NK-92 (cell line): Measurements from ENCODE around the gene OSBPL9.
A peak's percentile ranks its signal among the peaks of the same experiment; 100 is the strongest.
"Not testable (repeated sequence)": the region's sequence is repeated elsewhere in the genome, so short reads cannot be mapped to it uniquely, and the experiment has no call there.

Experiments
- DNase-seq: peaks from one replicate; lab custom pipeline; 2025; ENCODE audit not compliant: unreplicated experiment; lab: John Stamatoyannopoulos, UW

Gene OSBPL9

DNA sequence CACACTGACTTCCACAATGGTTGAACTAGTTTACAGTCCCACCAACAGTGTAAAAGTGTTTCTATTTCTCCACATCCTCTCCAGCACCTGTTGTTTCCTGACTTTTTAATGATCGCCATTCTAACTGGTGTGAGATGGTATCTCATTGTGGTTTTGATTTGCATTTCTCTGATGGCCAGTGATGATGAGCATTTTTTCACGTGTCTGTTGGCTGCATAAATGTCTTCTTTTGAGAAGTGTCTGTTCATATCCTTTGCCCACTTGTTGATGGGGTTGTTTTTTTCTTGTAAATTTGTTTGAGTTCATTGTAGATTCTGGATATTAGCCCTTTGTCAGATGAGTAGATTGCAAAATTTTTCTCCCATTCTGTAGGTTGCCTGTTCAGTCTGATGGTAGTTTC, 85.3 kb downstream of the OSBPL9 start:
- not testable (repeated sequence) for DNase-seq

DNA sequence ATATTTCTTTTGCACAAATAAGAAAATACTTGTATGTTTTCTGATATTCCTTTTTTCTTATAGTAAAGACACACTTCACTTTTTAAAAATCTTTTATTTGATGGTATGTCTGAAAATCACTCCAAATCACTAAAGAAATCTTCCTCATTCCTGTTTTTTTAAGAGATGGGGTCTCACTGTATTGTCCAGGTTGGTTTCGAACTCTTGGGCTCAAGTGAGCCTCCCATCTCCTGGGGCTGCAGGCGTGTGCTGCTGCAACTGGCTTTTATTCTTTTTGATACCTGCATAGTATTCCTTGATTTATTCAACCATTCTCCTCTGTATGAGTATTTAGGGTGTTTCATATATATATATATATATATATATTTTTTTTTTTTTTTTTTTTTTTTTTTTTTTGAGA, 88.1 kb downstream of the OSBPL9 start:
- no peak for DNase-seq

DNA sequence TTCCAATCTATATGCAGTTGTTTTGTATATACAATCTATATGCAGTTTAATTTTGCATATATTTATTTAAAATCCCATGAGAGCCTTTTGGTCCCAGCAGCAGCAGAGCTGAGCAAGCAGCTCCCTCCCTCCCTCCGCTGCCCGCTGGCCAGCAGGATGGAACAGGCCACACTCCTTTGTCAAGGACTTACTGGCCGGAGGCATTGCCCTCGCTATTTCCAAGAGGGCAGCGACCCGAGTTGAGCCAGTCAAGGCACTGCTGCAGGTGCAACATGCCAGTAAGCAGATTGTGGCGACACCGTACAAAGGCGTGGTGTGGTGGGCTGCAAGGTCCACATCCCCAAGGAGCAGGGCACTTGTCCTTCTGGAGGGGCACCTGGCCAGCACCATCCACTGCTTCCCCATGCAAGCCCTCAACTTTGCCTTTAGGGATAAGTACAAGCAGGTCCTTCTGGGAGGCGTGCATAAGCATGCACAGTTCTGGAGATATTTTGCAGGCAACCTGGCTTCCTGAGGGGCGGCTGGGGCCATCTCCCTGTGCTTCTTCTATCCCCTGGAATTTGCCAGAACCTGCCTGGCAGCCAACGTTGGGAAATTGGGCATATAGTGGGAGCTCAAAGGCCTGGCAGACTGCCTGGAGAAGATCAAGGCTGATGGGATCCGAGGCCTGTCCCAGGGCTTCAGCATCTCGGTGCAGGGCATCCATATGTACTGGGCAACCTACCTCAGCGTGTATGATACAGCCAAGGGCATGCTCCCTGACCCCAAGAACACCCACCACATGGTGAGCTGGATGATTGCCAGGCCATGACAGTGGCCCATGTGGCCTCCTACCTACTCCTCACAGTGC, 92.2 kb downstream of the OSBPL9 start:
- no peak for DNase-seq

DNA sequence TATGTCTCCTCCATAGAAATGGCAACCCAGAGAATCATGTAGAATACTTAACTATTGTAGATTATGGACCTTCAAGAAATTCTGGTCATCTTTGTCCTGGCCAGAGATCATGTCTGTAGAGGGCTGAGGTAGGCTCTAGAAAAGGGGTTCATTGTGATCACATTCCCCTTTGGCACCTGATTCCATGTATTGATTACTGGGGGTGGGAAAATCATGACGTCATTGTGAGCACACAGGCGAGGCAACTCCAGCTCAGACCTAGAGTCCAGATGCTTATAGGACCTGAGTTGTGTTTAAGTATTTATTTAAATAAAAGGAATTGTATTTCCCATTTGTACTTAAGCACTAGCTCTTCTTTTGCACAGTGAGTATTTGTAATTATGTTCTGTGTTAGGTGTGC, 93.1 kb downstream of the OSBPL9 start:
- no peak for DNase-seq

DNA sequence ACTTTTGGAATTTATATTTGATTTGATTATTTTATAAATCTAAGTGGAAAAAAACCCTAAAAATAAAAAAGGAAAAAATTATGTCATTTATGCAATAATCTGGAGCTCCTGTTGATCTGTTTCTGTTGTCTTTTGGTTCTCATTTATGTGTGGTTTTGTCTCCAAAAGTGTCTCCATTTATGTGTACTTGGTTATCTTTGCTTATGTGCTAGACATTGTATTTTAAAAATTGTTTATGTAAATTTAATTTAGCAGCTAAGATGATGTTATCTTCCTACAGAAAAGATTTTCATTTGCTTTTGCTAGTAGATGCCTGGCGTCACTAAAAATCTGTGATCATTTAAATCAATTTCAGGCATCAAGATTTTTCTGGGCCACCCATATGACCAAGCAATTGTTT, 95.7 kb downstream of the OSBPL9 start:
- DNase-seq = no peak

DNA sequence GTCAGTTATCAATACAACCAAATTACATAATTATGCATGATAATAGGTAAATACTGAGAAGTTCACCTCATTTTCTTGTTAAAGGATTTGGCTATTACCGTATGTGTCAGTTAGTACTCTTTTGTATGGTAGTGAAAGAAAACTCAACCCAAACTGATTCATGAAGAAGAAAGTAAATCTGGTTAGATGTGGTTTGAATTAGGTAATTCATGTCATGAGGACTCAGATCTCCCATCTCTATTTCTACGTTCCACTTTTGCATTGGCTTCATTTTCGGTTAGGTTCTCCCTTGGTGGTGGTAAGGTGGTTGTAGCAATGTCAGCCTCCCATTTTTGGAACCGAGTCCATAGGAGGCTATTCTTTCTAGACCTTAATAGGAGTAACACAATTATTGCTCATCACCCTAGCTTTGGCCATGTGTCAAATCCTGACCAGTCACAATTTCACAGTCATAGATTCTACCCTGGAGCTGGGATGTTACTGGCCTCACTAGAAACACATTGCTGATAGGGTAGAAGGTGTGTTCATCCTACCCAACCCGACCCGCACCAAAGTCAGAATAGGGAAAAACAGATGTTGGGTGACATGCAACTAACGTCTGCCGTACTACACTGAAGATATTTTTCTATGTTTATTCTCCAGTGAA, 97.6 kb downstream of the OSBPL9 start:
- DNase-seq = no peak

DNA sequence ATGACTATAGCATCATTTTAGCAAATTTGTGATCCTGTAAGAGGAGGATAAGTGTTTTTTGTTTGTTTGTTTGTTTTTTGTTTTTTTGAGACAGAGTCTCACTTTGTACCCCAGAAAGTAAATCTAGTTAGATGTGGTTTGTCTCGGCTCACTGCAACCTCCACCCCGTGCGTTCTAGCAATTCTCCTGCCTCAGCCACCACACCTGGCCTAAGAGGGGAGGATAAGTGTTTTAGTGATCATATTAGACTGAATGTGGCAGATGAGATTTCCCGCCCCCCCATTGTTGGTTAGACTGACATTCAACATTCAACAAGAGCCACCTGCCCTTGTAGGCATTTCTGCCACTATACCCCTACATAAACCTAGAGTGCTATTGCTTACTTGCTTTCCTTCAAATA, 98.5 kb downstream of the OSBPL9 start:
- DNase-seq = no peak

DNA sequence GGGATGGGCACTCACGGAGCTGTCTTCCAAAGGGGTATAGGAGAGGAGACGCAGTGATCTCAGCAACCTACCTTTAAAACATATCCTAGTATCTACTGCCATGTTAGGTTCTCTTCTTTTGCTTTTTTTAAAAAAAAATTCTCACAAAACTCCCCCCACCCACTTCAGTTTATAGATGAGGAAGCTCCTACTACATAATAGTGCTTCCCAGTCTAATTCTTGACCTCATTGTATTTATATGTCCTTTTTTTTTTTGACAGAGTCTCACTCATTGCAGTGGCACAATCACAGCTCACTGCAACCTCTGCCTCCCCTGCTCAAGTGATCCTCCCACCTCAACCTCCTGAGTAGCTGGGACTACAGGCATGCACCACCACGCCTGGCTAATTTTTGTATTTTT, 99.9 kb downstream of the OSBPL9 start:
- no peak for DNase-seq

DNA sequence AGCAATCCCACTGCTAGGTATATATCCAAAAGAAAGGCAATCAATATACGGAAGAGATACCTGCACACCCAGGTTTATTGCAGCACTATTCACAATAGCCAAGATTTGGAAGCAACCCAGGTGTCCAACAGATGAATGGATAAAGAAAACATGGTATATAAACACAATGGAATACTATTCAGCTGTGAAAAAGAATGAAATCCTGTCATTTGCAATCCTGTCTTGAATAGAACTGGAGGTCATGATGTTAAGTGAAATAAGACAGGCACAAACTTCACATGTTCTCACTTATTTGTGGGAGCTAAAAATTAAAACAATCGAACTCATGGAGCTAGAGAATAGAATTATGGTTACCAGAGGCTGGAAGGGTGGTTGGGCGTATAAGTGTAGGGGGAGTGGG, 101.0 kb downstream of the OSBPL9 start:
- no peak for DNase-seq

DNA sequence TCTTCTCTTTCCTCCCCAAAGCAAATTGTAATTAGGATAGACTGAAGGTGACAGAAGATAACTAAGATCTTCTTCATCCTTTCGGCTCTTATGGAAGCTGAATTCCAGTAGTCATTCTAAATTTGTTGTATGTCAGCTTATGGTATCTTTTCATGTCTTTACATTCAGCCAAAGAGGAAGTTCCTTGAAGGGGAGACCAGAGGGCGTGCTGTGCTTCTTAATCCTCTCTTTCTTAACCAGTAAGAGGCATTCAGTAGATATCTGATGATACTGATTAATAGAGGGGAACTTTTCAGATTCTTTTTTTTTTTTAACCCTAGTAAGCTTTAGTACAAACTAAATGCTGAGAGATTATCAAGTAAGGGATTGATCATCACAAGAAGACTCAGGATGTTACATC, 102.3 kb downstream of the OSBPL9 start:
- DNase-seq = no peak

DNA sequence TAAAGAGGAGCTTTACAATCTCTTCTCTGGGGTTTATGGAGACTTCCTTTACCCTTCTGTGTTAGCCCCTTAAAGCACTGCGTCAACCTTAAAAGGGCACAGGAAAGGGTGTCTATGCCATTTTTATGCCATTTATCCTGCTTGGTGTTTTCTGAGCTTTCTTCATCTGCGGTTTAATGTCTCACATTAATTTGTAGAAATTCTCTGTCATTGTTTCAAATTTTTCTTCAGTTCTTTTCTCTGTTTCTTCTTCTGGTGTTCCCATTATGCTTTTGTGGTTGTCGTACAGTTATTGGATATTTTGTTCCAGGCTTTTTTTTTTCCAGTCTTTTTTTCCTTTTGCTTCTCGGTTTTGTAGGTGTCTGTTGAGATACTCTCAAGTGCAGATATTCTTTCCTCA, 107.9 kb downstream of the OSBPL9 start:
- no peak for DNase-seq

DNA sequence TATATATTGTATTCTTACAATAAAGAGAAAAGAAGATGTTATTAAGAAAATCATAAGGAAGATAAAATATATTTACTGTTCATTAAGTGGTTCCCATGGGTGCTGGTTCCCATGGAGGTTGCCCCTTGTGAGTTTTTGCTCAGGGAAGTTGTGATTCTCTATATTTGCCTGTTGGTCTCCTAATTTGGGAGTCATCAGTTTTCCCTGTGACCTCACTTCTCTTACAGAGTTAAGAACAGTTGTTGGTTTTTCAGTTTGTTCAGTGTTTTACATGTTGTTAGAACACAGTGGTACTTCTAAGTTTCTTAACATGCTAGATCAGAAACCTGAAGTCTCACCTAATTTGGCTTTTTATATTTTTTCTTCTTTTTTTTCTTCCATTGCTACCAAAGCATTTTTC, 109.2 kb downstream of the OSBPL9 start:
- DNase-seq = no peak

DNA sequence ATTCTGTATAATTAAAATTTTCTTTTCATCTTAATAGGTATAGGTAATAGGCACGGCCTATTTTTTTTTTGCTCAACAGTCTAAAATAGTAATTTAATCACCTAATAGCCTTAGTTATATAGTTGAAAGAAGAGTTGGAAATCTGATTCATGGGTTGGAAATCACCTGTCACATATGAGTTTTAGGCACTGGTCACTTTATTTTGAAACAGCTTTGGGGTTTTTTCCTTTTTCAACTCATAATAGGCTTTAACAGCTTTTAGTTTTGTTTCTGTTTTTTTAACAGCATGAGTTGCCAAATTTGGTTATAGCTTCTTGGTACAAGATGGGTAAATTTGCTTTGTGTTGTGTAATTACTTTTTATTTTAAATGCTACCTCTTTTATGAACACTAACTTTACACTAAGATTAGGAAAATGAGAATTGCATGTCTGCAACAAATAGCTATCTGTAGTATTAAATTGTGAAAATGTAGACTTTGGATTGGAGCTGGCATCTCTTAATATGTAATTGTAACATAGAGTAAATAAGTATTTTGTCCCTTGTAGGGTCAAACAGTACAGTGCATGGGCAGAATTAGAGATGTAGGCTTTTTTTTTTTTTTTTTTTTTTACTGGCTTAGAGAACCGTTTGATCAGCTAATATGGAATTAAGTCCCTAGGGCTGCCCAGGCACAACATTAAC, 109.8 kb downstream of the OSBPL9 start:
- DNase-seq = no peak

DNA sequence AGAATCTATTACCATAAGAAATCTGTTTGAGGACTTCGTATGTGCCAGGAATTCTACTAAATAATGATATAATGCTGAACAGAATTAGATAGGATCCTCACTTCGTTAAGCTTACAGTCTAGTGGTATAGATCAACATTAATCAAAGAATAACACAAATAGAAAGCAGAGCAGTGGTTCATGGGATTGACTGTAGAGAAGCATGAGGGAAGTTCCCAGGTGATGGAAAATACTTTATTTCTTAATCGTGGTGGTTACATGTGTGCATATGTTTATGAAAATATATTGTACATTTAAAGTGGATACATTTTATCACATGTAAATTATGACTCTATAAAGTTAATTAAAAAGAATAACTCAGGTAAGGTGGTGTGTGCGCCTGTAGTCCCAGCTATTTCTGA, 110.5 kb downstream of the OSBPL9 start:
- DNase-seq = no peak

DNA sequence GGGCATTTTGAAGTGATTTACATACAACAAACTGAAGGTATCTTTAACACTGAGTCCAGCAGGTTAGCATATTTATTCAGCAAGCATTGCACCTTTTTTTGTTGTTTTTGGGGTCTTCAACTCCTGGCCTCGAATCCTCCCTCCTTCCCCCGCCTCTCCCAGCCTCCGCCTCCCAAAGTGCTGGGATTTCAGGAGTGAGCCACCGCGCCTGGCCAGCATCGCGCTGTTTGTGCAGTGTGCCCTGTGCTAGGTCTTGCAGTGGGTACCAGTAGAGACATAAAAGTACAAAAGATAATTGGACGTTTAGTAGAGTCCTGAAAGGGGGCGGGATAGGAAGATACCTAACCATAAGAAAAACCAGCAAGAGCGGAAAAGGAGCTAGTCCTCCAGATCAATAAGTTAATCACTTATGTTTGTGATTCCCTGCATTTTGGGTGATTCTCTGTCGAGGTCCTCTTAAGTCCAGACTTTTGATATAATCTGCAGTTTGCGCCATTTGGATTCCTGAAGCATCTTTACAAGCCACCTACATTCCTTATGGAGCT, 111.8 kb downstream of the OSBPL9 start:
- DNase-seq = no peak

DNA sequence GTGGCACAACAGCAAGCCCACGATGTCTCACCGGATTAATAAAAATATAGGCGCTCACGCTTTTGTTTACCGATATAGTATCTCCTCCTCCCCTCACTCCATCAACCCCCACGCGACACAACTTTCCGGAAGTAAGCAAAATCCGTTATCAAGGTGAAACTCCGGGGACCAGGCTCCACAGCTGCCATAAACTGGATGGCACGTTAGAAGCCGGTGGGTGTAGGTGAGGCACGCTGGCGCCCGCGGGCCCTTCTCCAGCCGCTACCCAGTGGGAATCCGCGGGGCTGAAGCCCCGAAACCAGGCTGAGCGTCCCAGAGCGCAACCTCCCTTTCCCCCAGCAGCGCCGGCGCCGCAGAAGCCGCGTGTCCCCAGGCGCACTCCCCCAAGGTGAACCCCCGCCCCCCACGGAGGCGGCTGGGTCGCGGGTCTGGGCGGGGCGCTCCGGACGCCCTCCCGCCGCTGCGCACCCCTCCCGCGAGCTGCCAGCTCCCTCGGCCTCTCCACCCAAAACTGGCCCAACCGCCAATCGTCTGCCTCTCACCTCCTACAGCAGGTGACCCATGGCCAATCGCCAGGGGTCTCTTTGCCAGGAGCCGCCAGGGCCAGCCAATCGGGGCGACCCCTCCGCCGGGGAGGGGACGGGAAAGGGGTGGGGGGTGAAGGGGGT, 112.4 kb downstream of the OSBPL9 start:
- DNase-seq = peak; percentile 62

DNA sequence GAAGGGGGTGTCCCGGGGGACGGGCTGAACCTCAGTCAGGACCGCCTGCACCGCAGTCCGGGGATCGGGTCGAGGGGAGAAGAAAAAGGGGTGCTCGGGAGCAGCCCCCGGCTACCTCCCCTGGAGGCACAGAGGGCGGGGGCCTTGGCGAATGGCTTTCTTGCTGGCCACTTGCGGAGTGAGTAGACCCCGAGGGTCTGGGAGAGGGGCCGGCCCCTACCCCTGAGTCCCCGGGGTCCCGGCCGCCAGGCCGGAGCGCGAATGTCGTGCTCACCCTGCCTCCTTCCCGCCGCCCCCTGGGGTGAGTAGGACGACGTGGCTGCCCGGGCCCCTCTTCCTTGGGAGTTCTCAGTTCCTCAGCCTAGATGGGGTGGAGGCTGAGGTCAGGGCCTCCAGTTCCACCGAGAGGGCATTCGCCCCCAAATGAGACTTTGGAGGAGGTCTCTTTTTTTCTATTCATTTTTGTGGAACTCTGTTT, 113.0 kb downstream of the OSBPL9 start:
- DNase-seq = no peak

DNA sequence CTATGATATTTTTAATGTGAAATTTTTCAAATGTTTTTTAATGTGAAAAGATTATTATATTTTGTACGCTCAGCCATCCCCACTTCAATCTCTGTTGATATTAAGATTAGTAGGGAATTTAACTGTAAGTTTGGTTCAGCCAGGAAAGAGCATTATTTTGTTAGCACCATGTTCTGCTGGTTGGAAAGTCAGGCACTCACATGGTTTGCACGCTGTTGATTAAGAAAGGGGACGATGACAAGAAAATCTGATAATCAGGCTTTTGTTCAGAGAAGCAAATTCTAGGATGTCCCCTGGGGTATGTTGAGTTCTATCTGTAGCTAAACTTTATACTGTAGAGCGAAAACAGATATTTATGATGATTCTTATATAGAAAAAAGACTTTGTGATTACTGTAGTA, 115.1 kb downstream of the OSBPL9 start:
- DNase-seq = no peak

DNA sequence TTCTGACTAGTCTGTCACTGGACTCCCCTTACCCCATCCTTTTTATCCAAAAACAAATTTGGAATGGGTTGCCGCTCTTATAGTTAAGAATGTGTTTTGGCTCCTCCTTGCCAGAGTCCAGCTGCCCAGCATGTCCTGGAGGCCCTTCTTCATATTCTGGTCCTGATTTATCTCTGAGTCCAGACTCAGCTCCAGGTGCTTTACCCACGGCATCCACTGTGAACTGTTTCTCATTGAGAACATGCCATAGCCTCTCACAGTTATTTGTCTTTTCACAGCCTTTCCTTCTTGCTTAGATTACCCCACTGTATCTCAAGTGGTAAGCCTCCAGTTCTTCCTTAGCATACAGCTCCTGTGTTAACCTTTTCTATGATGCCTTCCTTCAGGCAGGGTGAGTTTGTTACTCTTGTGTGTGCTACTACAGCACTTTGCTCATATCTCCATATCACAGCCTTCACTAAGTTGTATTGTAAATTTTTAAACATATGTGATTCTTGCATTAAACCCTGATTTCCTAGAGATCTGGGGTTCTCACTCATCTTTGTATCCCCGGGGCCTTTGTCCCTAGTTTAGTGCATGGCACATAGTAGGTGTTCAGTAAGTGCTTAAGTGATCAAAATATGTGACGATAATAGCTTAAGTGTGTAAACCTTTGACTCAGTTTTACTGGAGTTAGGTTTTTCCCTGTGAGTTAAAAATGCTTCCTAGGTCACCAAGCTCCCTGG, 116.0 kb downstream of the OSBPL9 start:
- no peak for DNase-seq

DNA sequence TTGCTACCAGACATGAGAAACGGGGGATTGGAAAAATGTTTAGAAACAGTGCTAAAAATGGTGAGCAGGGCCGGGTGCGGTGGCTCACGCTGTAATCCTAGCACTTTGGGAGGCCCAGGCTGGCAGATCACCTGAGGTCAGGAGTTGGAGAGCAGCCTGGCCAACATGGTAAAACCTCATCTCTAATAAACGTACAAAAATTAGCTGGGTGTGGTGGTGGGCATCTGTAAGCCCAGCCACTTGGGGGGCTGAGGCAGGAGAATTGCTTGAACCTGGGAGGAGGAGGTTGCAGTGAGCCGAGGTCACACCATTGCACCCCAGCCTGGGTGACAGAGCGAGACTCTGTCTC, 116.5 kb downstream of the OSBPL9 start:
- not testable (repeated sequence) for DNase-seq
